ENCODE data around the gene OCRL. TPM values are rescaled to one million over a fixed set of nuclear protein-coding genes. Genes with fewer than 3 reads are reported as not detected.

The OCRL gene
- total RNA-seq, 1 experiment from 2014 or later, result 41.4 TPM

- no peak overlapping the region for H2AFZ ChIP-seq
- H3K79me2 ChIP-seq (ENCODE audit: low read depth), result no peaks in the 10 kb centered on the region
- no peaks in the 10 kb centered on the region for H3K27me3 ChIP-seq (ENCODE audit: insufficient read depth, low read depth)
- no peaks in the 10 kb centered on the region for H3K9me3 ChIP-seq (ENCODE audit: insufficient read depth, low read depth)
- POLR2A ChIA-PET (ENCODE audit: unreplicated experiment), result interaction anchor here (0.7 kb wide), 1 partner anchor 1097 kb away, joined by 5 read pairs; no protein-coding TSS in a partner anchor
- no peaks in the 10 kb centered on the region for H3K9me2 ChIP-seq (ENCODE audit: insufficient read depth)
- no peak overlapping the region for H3K4me2 ChIP-seq
- H3K27ac ChIP-seq, result no peak overlapping the region
- intact Hi-C loops (cut with micrococcal nuclease; ENCODE audit: unreplicated experiment), result no loop called here
- CTCF ChIA-PET, result no interaction called here
- no peaks in the 10 kb centered on the region for H3F3A ChIP-seq (ENCODE audit: insufficient read depth, low read depth)
- TF ChIP-seq CTCF (conservative IDR thresholded peaks at IDR 0.05), result no peak
- TF ChIP-seq EZH2 (IDR thresholded peaks at IDR 0.05; ENCODE audit: low read depth), result no peak
- no peak for DNase-seq
- H3K4me1 ChIP-seq (replicated peaks; ENCODE audit: insufficient read depth), result no peaks in the 10 kb centered on the region
- no peaks in the 10 kb centered on the region; the same call in 1 of the 2 replicates for H4K20me1 ChIP-seq (ENCODE audit: insufficient read depth)
- no peak overlapping the region for H3K4me3 ChIP-seq
- BruUV-seq (replicated peaks), result no TSS peak
- peaks cover 26% of the 10 kb centered on the region for H3K36me3 ChIP-seq (ENCODE audit: low read depth)
Observed at GRCh38 chrX:129556806-129557315, 16.8 kb downstream of the OCRL start.

- H3K79me2 ChIP-seq (ENCODE audit: low read depth), result no peaks in the 10 kb centered on the region
- H3K4me3 ChIP-seq, result no peak overlapping the region
- H3K27ac ChIP-seq, result no peak overlapping the region
- ChIA-PET CTCF (no interaction called here), POLR2A (ENCODE audit: unreplicated experiment) (interaction anchor here (0.7 kb wide), 1 partner anchor 1099 kb away, joined by 5 read pairs; no protein-coding TSS in a partner anchor)
- no peak for DNase-seq
- no peak overlapping the region for H3K4me2 ChIP-seq
- TF ChIP-seq EZH2 (IDR thresholded peaks at IDR 0.05; ENCODE audit: low read depth), result no peak
- TF ChIP-seq CTCF (conservative IDR thresholded peaks at IDR 0.05), result no peak
- no peaks in the 10 kb centered on the region; the same call in 1 of the 2 replicates for H4K20me1 ChIP-seq (ENCODE audit: insufficient read depth)
- H3K27me3 ChIP-seq (ENCODE audit: insufficient read depth, low read depth), result no peaks in the 10 kb centered on the region
- no peaks in the 10 kb centered on the region for H3F3A ChIP-seq (ENCODE audit: insufficient read depth, low read depth)
- intact Hi-C loops (cut with micrococcal nuclease; ENCODE audit: unreplicated experiment), result no loop called here
- no peaks in the 10 kb centered on the region for H3K9me2 ChIP-seq (ENCODE audit: insufficient read depth)
- no TSS peak for BruUV-seq (replicated peaks)
- H3K9me3 ChIP-seq (ENCODE audit: insufficient read depth, low read depth), result no peaks in the 10 kb centered on the region
- peaks cover 35% of the 10 kb centered on the region for H3K36me3 ChIP-seq (ENCODE audit: low read depth)
- H2AFZ ChIP-seq, result no peak overlapping the region
- no peaks in the 10 kb centered on the region for H3K4me1 ChIP-seq (replicated peaks; ENCODE audit: insufficient read depth)
Observed at GRCh38 chrX:129557844-129558480, 17.9 kb downstream of the OCRL start.

- H3K4me3 ChIP-seq, result no peak overlapping the region
- no peak overlapping the region for H2AFZ ChIP-seq
- no TSS peak for BruUV-seq (replicated peaks)
- peaks cover 42% of the 10 kb centered on the region for H3K36me3 ChIP-seq (ENCODE audit: low read depth)
- no peak for DNase-seq
- no peaks in the 10 kb centered on the region; the same call in 1 of the 2 replicates for H4K20me1 ChIP-seq (ENCODE audit: insufficient read depth)
- H3K9me3 ChIP-seq (ENCODE audit: insufficient read depth, low read depth), result no peaks in the 10 kb centered on the region
- no peaks in the 10 kb centered on the region for H3K9me2 ChIP-seq (ENCODE audit: insufficient read depth)
- ChIA-PET POLR2A (ENCODE audit: unreplicated experiment) (no interaction called here), CTCF (no interaction called here)
- intact Hi-C loops (cut with micrococcal nuclease; ENCODE audit: unreplicated experiment), result loop anchor here (10.0 kb wide), 1 partner anchor 65 kb away; no protein-coding TSS in a partner anchor
- H3K4me1 ChIP-seq (replicated peaks; ENCODE audit: insufficient read depth), result no peaks in the 10 kb centered on the region
- no peaks in the 10 kb centered on the region for H3F3A ChIP-seq (ENCODE audit: insufficient read depth, low read depth)
- no peaks in the 10 kb centered on the region for H3K27me3 ChIP-seq (ENCODE audit: insufficient read depth, low read depth)
- TF ChIP-seq CTCF (conservative IDR thresholded peaks at IDR 0.05) (no peak), EZH2 (IDR thresholded peaks at IDR 0.05; ENCODE audit: low read depth) (no peak)
- no peaks in the 10 kb centered on the region for H3K79me2 ChIP-seq (ENCODE audit: low read depth)
- no peak overlapping the region for H3K27ac ChIP-seq
- no peak overlapping the region for H3K4me2 ChIP-seq
Observed at GRCh38 chrX:129559783-129560182, 19.7 kb downstream of the OCRL start.
